DOHH2 (cell line): ENCODE measurements around the gene SIRT7.

Source experiments
- H3F3A ChIP-seq: fragments of 200-600 bp; sonication (generic), shearing (Covaris generic); 2 replicates; pipeline ENCODE4 v1.6.0; 2016; ENCODE audit warnings: antibody characterized with exemption, mild to moderate bottlenecking; ENCODE audit not compliant: control insufficient read depth, insufficient read depth
- H3K27ac ChIP-seq: fragments of 200-600 bp; sonication (generic); 2 replicates; pipeline ENCODE4 v1.5.1; 2014; ENCODE audit warnings: low read depth, mild to moderate bottlenecking, low read length, moderate library complexity
- H3K27me3 ChIP-seq: fragments of 200-600 bp; sonication (generic); 2 replicates; pipeline ENCODE4 v1.6.1; 2014; ENCODE audit warnings: mild to moderate bottlenecking, low read length, mixed read lengths; ENCODE audit not compliant: control insufficient read depth
- H3K36me3 ChIP-seq: fragments of 200-600 bp; sonication (generic); 2 replicates; pipeline ENCODE4 v1.6.1; 2014; ENCODE audit warnings: mild to moderate bottlenecking, low read length, moderate library complexity, mixed read lengths; ENCODE audit not compliant: control insufficient read depth
- H3K4me1 ChIP-seq: fragments of 200-600 bp; sonication (generic); 2 replicates; pipeline ENCODE4 v1.6.1; 2014; ENCODE audit warnings: mild to moderate bottlenecking, low read length, mixed read lengths; ENCODE audit not compliant: control insufficient read depth
- H3K4me2 ChIP-seq: fragments of 200-600 bp; sonication (generic); 2 replicates; pipeline ENCODE4 v1.6.0; 2014; ENCODE audit warnings: mild to moderate bottlenecking, low read length, moderate library complexity
- H3K4me3 ChIP-seq: fragments of 200-600 bp; sonication (generic); 2 replicates; pipeline ENCODE4 v1.5.1; 2014; ENCODE audit warnings: mild to moderate bottlenecking, low read length, mixed read lengths
- H3K79me2 ChIP-seq: fragments of 200-600 bp; sonication (generic); 2 replicates; pipeline ENCODE4 v1.6.1; 2014; ENCODE audit warnings: mild to moderate bottlenecking, low read length, mixed read lengths; ENCODE audit not compliant: control insufficient read depth
- H3K9me2 ChIP-seq: fragments of 200-600 bp; sonication (generic); replicated peaks from 2 replicates; pipeline ENCODE4 v1.6.1; 2014; ENCODE audit warnings: mild to moderate bottlenecking, low read length, mixed read lengths; ENCODE audit not compliant: control insufficient read depth
- H3K9me3 ChIP-seq: fragments of 200-600 bp; sonication (generic); 2 replicates; pipeline ENCODE4 v1.6.1; 2014; ENCODE audit warnings: antibody characterized with exemption, low read length, mixed read lengths; ENCODE audit not compliant: control insufficient read depth, insufficient read depth
- H4K20me1 ChIP-seq: fragments of 200-600 bp; sonication (generic); 2 replicates; pipeline ENCODE4 v1.6.0; 2014; ENCODE audit warnings: low read depth, mild to moderate bottlenecking, antibody characterized with exemption, low read length, moderate library complexity; ENCODE audit not compliant: control insufficient read depth, insufficient read depth
- CTCF ChIP-seq: fragments of 200-600 bp; sonication (generic); IDR thresholded peaks from one replicate; pipeline ENCODE4 v1.5.1; 2014; ENCODE audit warnings: antibody characterized with exemption, mild to moderate bottlenecking, low read depth, low read length; ENCODE audit not compliant: poor library complexity, severe bottlenecking
- EZH2phosphoT487 ChIP-seq: fragments of 200-600 bp; sonication (generic); IDR thresholded peaks from 2 replicates; pipeline ENCODE4 v1.6.1; 2017; ENCODE audit warnings: borderline replicate concordance, mild to moderate bottlenecking, antibody characterized with exemption, low read length, moderate library complexity, mixed read lengths

SIRT7 gene

GRCh38 chr17:81902653-81903414 lies 15.1 kb downstream of the SIRT7 start:
- no peaks in the 10 kb centered on the region for H3K9me3 ChIP-seq
- H3K27ac ChIP-seq: no peak overlapping the region
- no peak overlapping the region for H3K4me3 ChIP-seq

GRCh38 chr17:81902023-81902652 lies 15.8 kb downstream of the SIRT7 start, which contains the start of gene NPB:
TSS of gene NPB (plus strand) at chr17:81902238. CDS start at chr17:81902278, 40 bp downstream.
- no peaks in the 10 kb centered on the region for H3K79me2 ChIP-seq
- no peaks in the 10 kb centered on the region; the same call in 1 of the 2 replicates for H3K4me1 ChIP-seq
- H3K27me3 ChIP-seq: peaks cover 2% of the 10 kb centered on the region
- no peaks in the 10 kb centered on the region for H3K9me3 ChIP-seq
- no peaks in the 10 kb centered on the region for H3F3A ChIP-seq
- no peaks in the 10 kb centered on the region for H3K9me2 ChIP-seq
- no peak within 1 kb of the TSS for H3K4me3 ChIP-seq
- H3K27ac ChIP-seq: no peak within 1 kb of the TSS
- TF ChIP-seq CTCF: no peak
- no peak for TF ChIP-seq EZH2phosphoT487
- peak within 1 kb of the TSS; percentile 14; the same call in 1 of the 2 replicates for H3K4me2 ChIP-seq
- peaks cover 51% of the 10 kb centered on the region for H3K36me3 ChIP-seq
- peaks cover 4% of the 10 kb centered on the region; the same call in 1 of the 2 replicates for H4K20me1 ChIP-seq

More at GRCh38 chr17:81902653-81903414, 15.1 kb downstream of the SIRT7 start:
- no peaks in the 10 kb centered on the region for H3K9me2 ChIP-seq
- TF ChIP-seq EZH2phosphoT487: no peak
- TF ChIP-seq CTCF: no peak
- peaks cover 4% of the 10 kb centered on the region; the same call in 1 of the 2 replicates for H4K20me1 ChIP-seq
- peaks cover 2% of the 10 kb centered on the region for H3K27me3 ChIP-seq
- H3K79me2 ChIP-seq: no peaks in the 10 kb centered on the region
- no peaks in the 10 kb centered on the region for H3F3A ChIP-seq
- peak overlapping the region; percentile 14; the same call in 1 of the 2 replicates for H3K4me2 ChIP-seq
- H3K4me1 ChIP-seq: no peaks in the 10 kb centered on the region; the same call in 1 of the 2 replicates
- peaks cover 55% of the 10 kb centered on the region for H3K36me3 ChIP-seq

- H3K27me3 ChIP-seq: peaks cover 2% of the 10 kb centered on the region
- H3K9me3 ChIP-seq: no peaks in the 10 kb centered on the region
- no peak overlapping the region for H3K4me3 ChIP-seq
- peaks cover 4% of the 10 kb centered on the region; the same call in 1 of the 2 replicates for H4K20me1 ChIP-seq
- no peak overlapping the region for H3K27ac ChIP-seq
- H3K36me3 ChIP-seq: peaks cover 45% of the 10 kb centered on the region
- no peaks in the 10 kb centered on the region for H3K9me2 ChIP-seq
- no peaks in the 10 kb centered on the region; the same call in 1 of the 2 replicates for H3K4me1 ChIP-seq
- H3K4me2 ChIP-seq: no peak overlapping the region
- TF ChIP-seq CTCF (no peak), EZH2phosphoT487 (no peak)
- H3F3A ChIP-seq: no peaks in the 10 kb centered on the region
- no peaks in the 10 kb centered on the region for H3K79me2 ChIP-seq
Observed at GRCh38 chr17:81901167-81902022, 16.6 kb downstream of the SIRT7 start.
